HG03066 (cell line): ENCODE measurements around the gene TSHR.
"Not testable (repeated sequence)": the region's sequence is repeated elsewhere in the genome, so short reads cannot be mapped to it uniquely, and the experiment has no call there.

Source experiments
- ATAC-seq: cut with Tn5 transposase; IDR thresholded peaks from one replicate; pipeline ENCODE4 v1.9.1; 2021; ENCODE audit warnings: low read depth; ENCODE audit not compliant: unreplicated experiment

Gene TSHR

GRCh38 chr14:80948291-80948690 is 7.1 kb upstream of the TSHR start:
- ATAC-seq: no peak

GRCh38 chr14:80951491-80951890 is 3.9 kb upstream of the TSHR start:
- no peak for ATAC-seq

GRCh38 chr14:80953211-80953610 is 2.2 kb upstream of the TSHR start:
- ATAC-seq: not testable (repeated sequence)

GRCh38 chr14:80954687-80955299 is 628 bp upstream of the TSHR start:
- ATAC-seq: no peak

GRCh38 chr14:80956102-80956501 is 681 bp downstream of the TSHR start:
- no peak for ATAC-seq

- no peak for ATAC-seq
These were observed 1.5 kb downstream of the TSHR start for GRCh38 chr14:80956922-80957321.

GRCh38 chr14:80957613-80958012 is 2.2 kb downstream of the TSHR start:
- ATAC-seq: no peak

GRCh38 chr14:80958226-80958625 is 2.8 kb downstream of the TSHR start:
- no peak for ATAC-seq

GRCh38 chr14:80958939-80959338 is 3.5 kb downstream of the TSHR start:
- no peak for ATAC-seq

GRCh38 chr14:80959496-80959895 is 4.1 kb downstream of the TSHR start:
- peak; percentile 98 for ATAC-seq

- no peak for ATAC-seq
These were observed 9.6 kb downstream of the TSHR start for GRCh38 chr14:80965037-80965436.

- ATAC-seq: no peak
These were observed 18.7 kb downstream of the TSHR start for GRCh38 chr14:80973931-80974641.

GRCh38 chr14:80974679-80975078 is 19.3 kb downstream of the TSHR start:
- ATAC-seq: no peak

GRCh38 chr14:80977221-80977620 is 21.8 kb downstream of the TSHR start:
- ATAC-seq: no peak

GRCh38 chr14:80978403-80978802 is 23.0 kb downstream of the TSHR start:
- no peak for ATAC-seq

GRCh38 chr14:80979951-80980350 is 24.5 kb downstream of the TSHR start:
- no peak for ATAC-seq

GRCh38 chr14:80981156-80981555 is 25.7 kb downstream of the TSHR start:
- no peak for ATAC-seq

- ATAC-seq: no peak
These were observed 26.3 kb downstream of the TSHR start for GRCh38 chr14:80981673-80982072.

GRCh38 chr14:80982711-80983110 is 27.3 kb downstream of the TSHR start:
- no peak for ATAC-seq

GRCh38 chr14:80987235-80988032 is 32.0 kb downstream of the TSHR start:
- ATAC-seq: no peak

- no peak for ATAC-seq
These were observed 32.8 kb downstream of the TSHR start for GRCh38 chr14:80988192-80988591.
